HEK293 (cell line): ENCODE results near the gene CA10.

ENCODE experiments used
- CTCF ChIA-PET: fragments of 350-600 bp; formaldehyde crosslinking; extraction: SDS; loops from one replicate; lab custom pipeline; 2021; ENCODE audit warnings: antibody characterized with exemption; lab: Yijun Ruan, JAX
- POLR2A ChIA-PET: fragments of 300-600 bp; formaldehyde crosslinking; extraction: SDS; loops from one replicate; lab custom pipeline; 2020; ENCODE audit warnings: antibody characterized with exemption, inconsistent platforms; lab: Yijun Ruan, JAX
- H3K27ac ChIP-seq: fragments of 200-500 bp; sonication (Bioruptor generic); 2 replicates; pipeline ENCODE4 v1.5.1; 2014; ENCODE audit warnings: low read depth, low read length, control low read depth, inconsistent platforms; ENCODE audit errors: extremely low read depth
- H3K36me3 ChIP-seq, 2 experiments: fragments of 200-500 bp in 1 of 2; sonication (Bioruptor generic) in 1 of 2; 1 replicate in 1 of 2; 2 replicates in 1 of 2; pipeline ENCODE4 v1.5.1; 2014 to 2017; ENCODE audit warnings: inconsistent platforms in 2 of 2, low read length in 2 of 2; ENCODE audit not compliant: control insufficient read depth in 2 of 2, insufficient read depth in 1 of 2
- H3K4me1 ChIP-seq: fragments of 200-500 bp; sonication (Bioruptor generic); 2 replicates; pipeline ENCODE4 v1.5.1; 2014; ENCODE audit warnings: mild to moderate bottlenecking, low read length, inconsistent platforms; ENCODE audit not compliant: control insufficient read depth, insufficient read depth
- H3K4me3 ChIP-seq: 2 replicates; pipeline ENCODE4 v1.5.1; 2011; ENCODE audit warnings: low read depth, mild to moderate bottlenecking, control low read depth, low read length, moderate library complexity
- H3K9me3 ChIP-seq: fragments of 200-500 bp; sonication (Bioruptor generic); 2 replicates; pipeline ENCODE4 v1.5.1; 2014; ENCODE audit warnings: low read depth, low read length, inconsistent platforms; ENCODE audit not compliant: control insufficient read depth, insufficient read depth
- GLIS2 ChIP-seq: fragments of 450-650 bp; formaldehyde crosslinking; IDR thresholded peaks from 2 replicates; pipeline ENCODE4 v1.5.1; 2016; ENCODE audit warnings: missing biosample characterization, missing genetic modification characterization
- KLF10 ChIP-seq: fragments of 450-650 bp; IDR thresholded peaks from 2 replicates; pipeline ENCODE4 v1.5.1; 2018; ENCODE audit warnings: missing biosample characterization, mild to moderate bottlenecking, missing genetic modification characterization
- REPIN1 ChIP-seq: fragments of 450-650 bp; formaldehyde crosslinking; IDR thresholded peaks from 2 replicates; pipeline ENCODE4 v1.5.1; 2017; ENCODE audit warnings: missing biosample characterization, missing genetic modification characterization, low read depth
- ZBTB1 ChIP-seq: fragments of 450-650 bp; formaldehyde crosslinking; IDR thresholded peaks from 2 replicates; pipeline ENCODE4 v1.5.1; 2016; ENCODE audit warnings: missing biosample characterization, missing genetic modification characterization
- ZBTB10 ChIP-seq: fragments of 450-650 bp; formaldehyde crosslinking; IDR thresholded peaks from 2 replicates; pipeline ENCODE4 v1.5.1; 2016; ENCODE audit warnings: missing biosample characterization, missing genetic modification characterization
- ZBTB49 ChIP-seq: fragments of 450-650 bp; formaldehyde crosslinking; IDR thresholded peaks from 2 replicates; pipeline ENCODE4 v1.5.1; 2016; ENCODE audit warnings: missing biosample characterization, missing genetic modification characterization, low read depth
- ZNF121 ChIP-seq: fragments of 450-650 bp; formaldehyde crosslinking; IDR thresholded peaks from 2 replicates; pipeline ENCODE4 v1.5.1; 2016; ENCODE audit warnings: missing biosample characterization, missing genetic modification characterization
- ZNF174 ChIP-seq: fragments of 450-650 bp; formaldehyde crosslinking; IDR thresholded peaks from 2 replicates; pipeline ENCODE4 v1.5.0; 2017; ENCODE audit warnings: missing biosample characterization, mild to moderate bottlenecking, missing genetic modification characterization
- ZNF18 ChIP-seq: fragments of 450-650 bp; formaldehyde crosslinking; IDR thresholded peaks from 2 replicates; pipeline ENCODE4 v1.5.1; 2016; ENCODE audit warnings: missing biosample characterization, missing genetic modification characterization
- ZNF239 ChIP-seq: fragments of 450-650 bp; formaldehyde crosslinking; IDR thresholded peaks from 2 replicates; pipeline ENCODE4 v1.5.1; 2016; ENCODE audit warnings: missing biosample characterization, missing genetic modification characterization
- ZNF24 ChIP-seq: fragments of 450-650 bp; formaldehyde crosslinking; IDR thresholded peaks from 2 replicates; pipeline ENCODE4 v1.5.1; 2016; ENCODE audit warnings: missing biosample characterization, missing genetic modification characterization
- ZNF513 ChIP-seq: fragments of 450-650 bp; IDR thresholded peaks from 2 replicates; pipeline ENCODE4 v1.5.1; 2018; ENCODE audit warnings: missing biosample characterization, missing genetic modification characterization
- ZNF560 ChIP-seq: fragments of 450-650 bp; formaldehyde crosslinking; IDR thresholded peaks from 2 replicates; pipeline ENCODE4 v1.5.1; 2017; ENCODE audit warnings: missing biosample characterization, missing genetic modification characterization, borderline replicate concordance
- ZNF610 ChIP-seq: fragments of 450-650 bp; formaldehyde crosslinking; IDR thresholded peaks from 2 replicates; pipeline ENCODE4 v1.5.1; 2016; ENCODE audit warnings: missing biosample characterization, missing genetic modification characterization, borderline replicate concordance
- ZNF623 ChIP-seq: fragments of 450-650 bp; formaldehyde crosslinking; IDR thresholded peaks from 2 replicates; pipeline ENCODE4 v1.5.1; 2016; ENCODE audit warnings: missing biosample characterization, missing genetic modification characterization
- ZNF776 ChIP-seq: fragments of 450-650 bp; formaldehyde crosslinking; IDR thresholded peaks from 2 replicates; pipeline ENCODE4 v1.5.0; 2017; ENCODE audit warnings: missing biosample characterization, missing genetic modification characterization, borderline replicate concordance
- ZNF791 ChIP-seq: fragments of 450-650 bp; formaldehyde crosslinking; IDR thresholded peaks from 2 replicates; pipeline ENCODE4 v1.5.1; 2016; ENCODE audit warnings: missing biosample characterization, missing genetic modification characterization

Gene CA10

GRCh38 chr17:51661403-51661802, 497.1 kb downstream of the CA10 start (continued):
- TF ChIP-seq GLIS2 (tag by site-specific recombination) (no peak), ZNF560 (tag by site-specific recombination) (no peak), ZNF776 (tag by site-specific recombination) (no peak), ZNF18 (tag by site-specific recombination) (no peak), ZNF239 (tag by site-specific recombination) (no peak), ZNF121 (no peak), REPIN1 (tag by site-specific recombination) (no peak)
- TF ChIP-seq, all 188 proteins: peak for 0

- ChIA-PET CTCF (interaction anchor here (0.8 to 1.2 kb wide), 4 partner anchors 13 to 199 kb away, joined by 3 to 4 read pairs (median 3); no protein-coding TSS in a partner anchor), POLR2A (interaction anchor here (0.6 kb wide), 1 partner anchor 45 kb away, joined by 3 read pairs; no protein-coding TSS in a partner anchor)
- TF ChIP-seq ZNF610 (tag by site-specific recombination) (no peak), KLF10 (tag by site-specific recombination) (no peak), ZNF791 (tag by site-specific recombination) (no peak), ZNF174 (tag by site-specific recombination) (no peak), ZNF24 (no peak), ZNF513 (no peak), ZBTB1 (tag by site-specific recombination) (no peak), ZBTB10 (tag by site-specific recombination) (no peak), ZNF623 (no peak), ZBTB49 (tag by site-specific recombination) (no peak)
- Histone ChIP-seq H3K9me3 (no peaks in the 10 kb centered on the region), H3K36me3 (no peaks in the 10 kb centered on the region), H3K27ac (no peak overlapping the region), H3K4me3 (no peak overlapping the region), H3K4me1 (peaks cover 10% of the 10 kb centered on the region)
Observed at GRCh38 chr17:51660266-51660665, 498.2 kb downstream of the CA10 start.
